HepG2 (cell line): ENCODE measurements around the gene NELFCD. TPM values are rescaled to one million over a fixed set of nuclear protein-coding genes. Genes with fewer than 3 reads are reported as not detected.

Source experiments
- DR1 ChIP-seq: sonication (generic); formaldehyde crosslinking; IDR thresholded peaks from 2 replicates; pipeline ENCODE4 v1.8.0; 2021; ENCODE audit warnings: mild to moderate bottlenecking, missing genetic modification reagents, inconsistent platforms
- ELF1 ChIP-seq: sonication (generic); formaldehyde crosslinking; IDR thresholded peaks from 2 replicates; pipeline ENCODE4 v1.4.0; 2020; ENCODE audit warnings: missing genetic modification reagents
- JDP2 ChIP-seq: sonication (generic); formaldehyde crosslinking; IDR thresholded peaks from 2 replicates; pipeline ENCODE4 v1.8.1; 2022; ENCODE audit warnings: missing genetic modification reagents, borderline replicate concordance
- NCOR1 ChIP-seq: fragments of 200-600 bp; sonication (generic); IDR thresholded peaks from 2 replicates; pipeline ENCODE4 v1.7.0; 2017; ENCODE audit warnings: antibody characterized with exemption, low read length, borderline replicate concordance
- NFE2L1 ChIP-seq: sonication (generic); formaldehyde crosslinking; IDR thresholded peaks from 2 replicates; pipeline ENCODE4 v1.4.0; 2020; ENCODE audit warnings: missing genetic modification reagents, mild to moderate bottlenecking, borderline replicate concordance
- NR2F1 ChIP-seq, 2 experiments: fragments of 450-650 bp in 1 of 2; formaldehyde crosslinking in 1 of 2; IDR thresholded peaks; 2 replicates each; pipeline versions ENCODE4 v1.5.0 to v1.6.1; 2016 to 2020; ENCODE audit warnings: mild to moderate bottlenecking in 1 of 2, missing compliant biosample characterization in 1 of 2, missing genetic modification reagents in 1 of 2, moderate library complexity in 1 of 2
- PHF8 ChIP-seq: sonication (generic); formaldehyde crosslinking; IDR thresholded peaks from 2 replicates; pipeline ENCODE4 v1.5.0; 2020; ENCODE audit warnings: missing genetic modification reagents
- RBAK ChIP-seq: sonication (generic); formaldehyde crosslinking; IDR thresholded peaks from 2 replicates; pipeline ENCODE4 v1.5.1; 2020; ENCODE audit warnings: mild to moderate bottlenecking, missing genetic modification reagents
- REPIN1 ChIP-seq: sonication (generic); formaldehyde crosslinking; IDR thresholded peaks from 2 replicates; pipeline ENCODE4 v1.8.0; 2022; ENCODE audit warnings: missing genetic modification reagents, low read depth, mild to moderate bottlenecking, borderline replicate concordance
- ZBTB20 ChIP-seq: sonication (generic); formaldehyde crosslinking; IDR thresholded peaks from 2 replicates; pipeline ENCODE4 v1.8.1; 2023; ENCODE audit warnings: missing genetic modification reagents, low read depth, mild to moderate bottlenecking, borderline replicate concordance
- ZFP62 ChIP-seq: sonication (generic); formaldehyde crosslinking; IDR thresholded peaks from 2 replicates; pipeline ENCODE4 v1.4.0; 2020; ENCODE audit warnings: missing genetic modification reagents
- ZNF10 ChIP-seq: sonication (generic); formaldehyde crosslinking; IDR thresholded peaks from 2 replicates; pipeline ENCODE4 v1.4.0; 2020; ENCODE audit warnings: mild to moderate bottlenecking, low read depth, missing genetic modification reagents, borderline replicate concordance
- ZNF234 ChIP-seq: sonication (generic); formaldehyde crosslinking; conservative IDR thresholded peaks from 2 replicates; pipeline ENCODE4 v1.5.1; 2020; ENCODE audit warnings: mild to moderate bottlenecking, missing genetic modification reagents
- ZNF253 ChIP-seq: sonication (generic); formaldehyde crosslinking; IDR thresholded peaks from 2 replicates; pipeline ENCODE4 v1.8.0; 2022; ENCODE audit warnings: mild to moderate bottlenecking, missing genetic modification reagents, borderline replicate concordance
- ZNF431 ChIP-seq: sonication (generic); formaldehyde crosslinking; IDR thresholded peaks from 2 replicates; pipeline ENCODE4 v1.9.0; 2022; ENCODE audit warnings: missing genetic modification reagents, low read depth, mild to moderate bottlenecking, borderline replicate concordance
- ZNF484 ChIP-seq: sonication (generic); formaldehyde crosslinking; IDR thresholded peaks from 2 replicates; pipeline ENCODE4 v1.5.1; 2020; ENCODE audit warnings: mild to moderate bottlenecking, low read depth, missing genetic modification reagents, borderline replicate concordance
- ZNF619 ChIP-seq: sonication (generic); formaldehyde crosslinking; IDR thresholded peaks from 2 replicates; pipeline ENCODE4 v1.4.0; 2020; ENCODE audit warnings: mild to moderate bottlenecking, missing genetic modification reagents
- ZNF713 ChIP-seq: sonication (generic); formaldehyde crosslinking; IDR thresholded peaks from 2 replicates; pipeline ENCODE4 v1.4.0; 2020; ENCODE audit warnings: mild to moderate bottlenecking, missing genetic modification reagents
- polyA plus RNA-seq, 8 experiments: library from polyadenylated mRNA; depleted of rRNA in 3 of 8; stranded (reverse) in 7 of 8; unstranded in 1 of 8; fragments of >200 nt; fragmentation: Illumina TruSeq in 4 of 8; extraction: Trizol in 4 of 8; gene quantifications; 2 replicates each; pipeline versions ENCODE4 v1.2.1 to v1.2.3, GENCODE V29; 2011 to 2016; ENCODE audit warnings: low read depth in 4 of 8, missing spikeins in 1 of 8, mixed read lengths in 1 of 8; ENCODE audit not compliant: insufficient read depth in 1 of 8
- total RNA-seq, 5 experiments: library from RNA; depleted of rRNA; stranded (reverse); fragments of >200 nt; fragmentation: Illumina TruSeq; extraction: Trizol; gene quantifications; 2 replicates each; pipeline ENCODE4 v1.2.3, GENCODE V29; 2016; ENCODE audit warnings: low read depth in 1 of 5
- TF ChIP-seq, protein P1 (sequence below): sonication (generic); formaldehyde crosslinking; IDR thresholded peaks from 2 replicates; pipeline ENCODE4 v1.4.0; 2020; ENCODE audit warnings: missing genetic modification reagents, borderline replicate concordance
- TF ChIP-seq, protein P2 (sequence below): sonication (generic); formaldehyde crosslinking; IDR thresholded peaks from 2 replicates; pipeline ENCODE4 v1.4.0; 2020; ENCODE audit warnings: mild to moderate bottlenecking, missing genetic modification reagents, borderline replicate concordance
- TF ChIP-seq, protein P3 (sequence below): sonication (generic); formaldehyde crosslinking; IDR thresholded peaks from 2 replicates; pipeline ENCODE4 v1.4.0; 2020; ENCODE audit warnings: missing genetic modification reagents, borderline replicate concordance
- TF ChIP-seq, protein P4 (sequence below): IDR thresholded peaks from 2 replicates; pipeline ENCODE4 v1.6.1; 2016; ENCODE audit warnings: mild to moderate bottlenecking, missing biosample characterization, missing genetic modification reagents

NELFCD gene
- total and polyA plus RNA-seq, 2 of the 13 experiments (the other 11 are each of a cell fraction or from before 2014, with no cell fraction given), result 159 to 203 TPM

DNA sequence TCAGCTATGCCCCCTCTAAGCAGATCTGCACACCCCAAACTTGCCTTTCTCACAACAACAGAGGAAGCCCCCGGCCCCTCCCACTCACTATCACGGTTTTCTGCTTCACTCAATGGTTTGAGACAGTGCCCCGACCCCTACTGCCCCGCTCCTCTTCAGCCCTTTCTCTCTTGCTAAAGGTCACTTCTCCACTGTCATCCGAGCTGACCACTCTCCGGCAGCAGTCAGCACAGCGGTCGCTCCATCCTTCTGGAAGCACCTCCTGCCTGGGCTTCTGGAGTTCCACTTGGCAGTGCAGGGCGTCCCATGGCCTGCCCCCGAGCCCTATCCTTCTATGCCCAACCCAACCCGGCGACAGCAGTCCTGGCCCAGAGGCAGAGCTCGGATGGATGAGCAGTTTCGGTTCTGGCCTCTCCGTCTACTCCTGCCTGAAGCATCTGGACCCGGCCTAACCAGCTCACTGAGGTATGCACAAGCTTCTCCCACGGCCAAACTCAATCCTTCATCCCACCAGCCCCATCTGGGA lies 21.9 kb downstream of the NELFCD start (continued):
- TF ChIP-seq, protein P1, sequence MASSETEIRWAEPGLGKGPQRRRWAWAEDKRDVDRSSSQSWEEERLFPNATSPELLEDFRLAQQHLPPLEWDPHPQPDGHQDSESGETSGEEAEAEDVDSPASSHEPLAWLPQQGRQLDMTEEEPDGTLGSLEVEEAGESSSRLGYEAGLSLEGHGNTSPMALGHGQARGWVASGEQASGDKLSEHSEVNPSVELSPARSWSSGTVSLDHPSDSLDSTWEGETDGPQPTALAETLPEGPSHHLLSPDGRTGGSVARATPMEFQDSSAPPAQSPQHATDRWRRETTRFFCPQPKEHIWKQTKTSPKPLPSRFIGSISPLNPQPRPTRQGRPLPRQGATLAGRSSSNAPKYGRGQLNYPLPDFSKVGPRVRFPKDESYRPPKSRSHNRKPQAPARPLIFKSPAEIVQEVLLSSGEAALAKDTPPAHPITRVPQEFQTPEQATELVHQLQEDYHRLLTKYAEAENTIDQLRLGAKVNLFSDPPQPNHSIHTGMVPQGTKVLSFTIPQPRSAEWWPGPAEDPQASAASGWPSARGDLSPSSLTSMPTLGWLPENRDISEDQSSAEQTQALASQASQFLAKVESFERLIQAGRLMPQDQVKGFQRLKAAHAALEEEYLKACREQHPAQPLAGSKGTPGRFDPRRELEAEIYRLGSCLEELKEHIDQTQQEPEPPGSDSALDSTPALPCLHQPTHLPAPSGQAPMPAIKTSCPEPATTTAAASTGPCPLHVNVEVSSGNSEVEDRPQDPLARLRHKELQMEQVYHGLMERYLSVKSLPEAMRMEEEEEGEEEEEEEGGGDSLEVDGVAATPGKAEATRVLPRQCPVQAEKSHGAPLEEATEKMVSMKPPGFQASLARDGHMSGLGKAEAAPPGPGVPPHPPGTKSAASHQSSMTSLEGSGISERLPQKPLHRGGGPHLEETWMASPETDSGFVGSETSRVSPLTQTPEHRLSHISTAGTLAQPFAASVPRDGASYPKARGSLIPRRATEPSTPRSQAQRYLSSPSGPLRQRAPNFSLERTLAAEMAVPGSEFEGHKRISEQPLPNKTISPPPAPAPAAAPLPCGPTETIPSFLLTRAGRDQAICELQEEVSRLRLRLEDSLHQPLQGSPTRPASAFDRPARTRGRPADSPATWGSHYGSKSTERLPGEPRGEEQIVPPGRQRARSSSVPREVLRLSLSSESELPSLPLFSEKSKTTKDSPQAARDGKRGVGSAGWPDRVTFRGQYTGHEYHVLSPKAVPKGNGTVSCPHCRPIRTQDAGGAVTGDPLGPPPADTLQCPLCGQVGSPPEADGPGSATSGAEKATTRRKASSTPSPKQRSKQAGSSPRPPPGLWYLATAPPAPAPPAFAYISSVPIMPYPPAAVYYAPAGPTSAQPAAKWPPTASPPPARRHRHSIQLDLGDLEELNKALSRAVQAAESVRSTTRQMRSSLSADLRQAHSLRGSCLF, result no peak
- TF ChIP-seq RBAK, result no peak
- no peak for TF ChIP-seq ELF1
- TF ChIP-seq, protein P2, sequence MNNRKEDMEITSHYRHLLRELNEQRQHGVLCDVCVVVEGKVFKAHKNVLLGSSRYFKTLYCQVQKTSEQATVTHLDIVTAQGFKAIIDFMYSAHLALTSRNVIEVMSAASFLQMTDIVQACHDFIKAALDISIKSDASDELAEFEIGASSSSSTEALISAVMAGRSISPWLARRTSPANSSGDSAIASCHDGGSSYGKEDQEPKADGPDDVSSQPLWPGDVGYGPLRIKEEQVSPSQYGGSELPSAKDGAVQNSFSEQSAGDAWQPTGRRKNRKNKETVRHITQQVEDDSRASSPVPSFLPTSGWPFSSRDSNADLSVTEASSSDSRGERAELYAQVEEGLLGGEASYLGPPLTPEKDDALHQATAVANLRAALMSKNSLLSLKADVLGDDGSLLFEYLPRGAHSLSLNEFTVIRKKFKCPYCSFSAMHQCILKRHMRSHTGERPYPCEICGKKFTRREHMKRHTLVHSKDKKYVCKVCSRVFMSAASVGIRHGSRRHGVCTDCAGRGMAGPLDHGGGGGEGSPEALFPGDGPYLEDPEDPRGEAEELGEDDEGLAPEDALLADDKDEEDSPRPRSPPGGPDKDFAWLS (CRISPR knock-in tag), result no peak
- TF ChIP-seq, protein P3, sequence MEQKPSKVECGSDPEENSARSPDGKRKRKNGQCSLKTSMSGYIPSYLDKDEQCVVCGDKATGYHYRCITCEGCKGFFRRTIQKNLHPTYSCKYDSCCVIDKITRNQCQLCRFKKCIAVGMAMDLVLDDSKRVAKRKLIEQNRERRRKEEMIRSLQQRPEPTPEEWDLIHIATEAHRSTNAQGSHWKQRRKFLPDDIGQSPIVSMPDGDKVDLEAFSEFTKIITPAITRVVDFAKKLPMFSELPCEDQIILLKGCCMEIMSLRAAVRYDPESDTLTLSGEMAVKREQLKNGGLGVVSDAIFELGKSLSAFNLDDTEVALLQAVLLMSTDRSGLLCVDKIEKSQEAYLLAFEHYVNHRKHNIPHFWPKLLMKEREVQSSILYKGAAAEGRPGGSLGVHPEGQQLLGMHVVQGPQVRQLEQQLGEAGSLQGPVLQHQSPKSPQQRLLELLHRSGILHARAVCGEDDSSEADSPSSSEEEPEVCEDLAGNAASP (CRISPR knock-in tag), result no peak
- TF ChIP-seq JDP2 (CRISPR knock-in tag), result no peak
- no peak for TF ChIP-seq NR2F1 (CRISPR knock-in tag; IDR thresholded peaks at IDR 0.05)
- TF ChIP-seq ZNF431, result no peak
- no peak for TF ChIP-seq ZNF253 (CRISPR knock-in tag)
- TF ChIP-seq, protein P4, sequence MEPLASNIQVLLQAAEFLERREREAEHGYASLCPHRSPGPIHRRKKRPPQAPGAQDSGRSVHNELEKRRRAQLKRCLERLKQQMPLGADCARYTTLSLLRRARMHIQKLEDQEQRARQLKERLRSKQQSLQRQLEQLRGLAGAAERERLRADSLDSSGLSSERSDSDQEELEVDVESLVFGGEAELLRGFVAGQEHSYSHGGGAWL (CRISPR knock-in tag), result peak; percentile 21; the same call in 1 of the 2 replicates
- TF ChIP-seq DR1 (CRISPR knock-in tag), result no peak
- TF ChIP-seq ZNF713, result no peak
- TF ChIP-seq ZNF10, result no peak
- TF ChIP-seq REPIN1, result no peak
- no peak for TF ChIP-seq ZNF234 (CRISPR knock-in tag)
- no peak for TF ChIP-seq NCOR1
- no peak for TF ChIP-seq ZFP62 (CRISPR knock-in tag)
- TF ChIP-seq ZNF484 (CRISPR knock-in tag), result no peak
- no peak for TF ChIP-seq ZNF619 (CRISPR knock-in tag)
- TF ChIP-seq ZBTB20, result no peak
- TF ChIP-seq NFE2L1 (CRISPR knock-in tag), result no peak
- no peak for TF ChIP-seq PHF8 (CRISPR knock-in tag)
